EL (cell line): ENCODE measurements around the gene TNFRSF18.
"Not testable (repeated sequence)": the region's sequence is repeated elsewhere in the genome, so short reads cannot be mapped to it uniquely, and the experiment has no call there.

Source experiments
- DNase-seq: peaks from one replicate; pipeline ENCODE4 v3.0.0-alpha.2; 2016

Gene TNFRSF18

DNA sequence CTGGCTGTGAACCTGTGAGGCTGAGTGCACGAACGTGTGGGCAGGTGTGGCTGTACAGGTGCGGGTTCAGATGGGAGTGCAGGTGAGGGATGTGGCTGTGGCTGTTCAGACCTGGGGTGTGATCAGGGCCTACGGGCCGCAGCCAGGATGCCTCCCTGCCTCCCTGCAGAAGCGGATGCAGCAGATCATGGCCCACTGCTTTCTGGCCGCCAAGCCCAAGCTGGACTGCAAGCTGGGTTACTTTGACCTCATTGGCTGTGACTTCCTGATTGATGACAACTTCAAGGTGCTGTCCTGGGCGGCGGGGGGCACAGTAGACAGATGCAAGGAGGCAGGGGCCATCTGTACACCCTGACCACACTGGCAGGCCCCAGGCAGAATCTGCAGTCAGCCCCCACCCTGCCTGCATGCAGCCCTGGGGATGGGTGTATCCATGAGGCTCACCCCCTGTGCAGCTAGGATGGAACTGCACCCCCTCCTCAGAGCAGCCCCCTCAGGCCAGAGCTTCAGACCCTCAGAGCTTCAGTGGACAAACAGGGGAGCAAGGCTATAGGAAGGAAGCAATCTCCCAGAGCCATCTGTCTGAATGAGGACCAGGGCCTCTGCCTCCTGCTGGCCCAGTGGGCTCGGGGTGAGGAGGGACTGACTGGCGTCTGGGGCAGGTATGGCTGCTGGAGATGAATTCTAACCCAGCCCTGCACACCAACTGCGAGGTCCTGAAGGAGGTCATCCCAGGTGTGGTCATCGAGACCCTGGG, 9.8 kb downstream of the TNFRSF18 start:
- no peak for DNase-seq

DNA sequence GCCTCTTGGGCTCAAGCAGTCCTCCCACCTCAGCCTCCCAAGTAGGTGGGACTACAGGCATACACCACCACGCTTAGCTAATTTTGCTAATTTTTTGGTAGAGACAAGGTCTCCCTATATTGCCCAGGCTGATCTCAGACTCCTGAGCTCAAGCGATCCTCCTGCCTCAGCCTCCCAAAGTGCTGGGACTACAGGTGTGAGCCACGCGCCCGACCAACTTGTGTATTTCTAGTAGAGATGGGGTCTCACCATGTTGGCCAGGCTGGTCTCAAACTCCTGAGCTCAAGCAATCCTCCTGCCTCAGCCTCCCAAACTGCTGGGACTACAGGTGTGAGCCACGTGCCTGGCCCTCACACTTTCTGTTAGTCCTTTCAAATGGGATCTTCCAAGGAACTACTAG, 10.7 kb downstream of the TNFRSF18 start:
- DNase-seq: not testable (repeated sequence)

DNA sequence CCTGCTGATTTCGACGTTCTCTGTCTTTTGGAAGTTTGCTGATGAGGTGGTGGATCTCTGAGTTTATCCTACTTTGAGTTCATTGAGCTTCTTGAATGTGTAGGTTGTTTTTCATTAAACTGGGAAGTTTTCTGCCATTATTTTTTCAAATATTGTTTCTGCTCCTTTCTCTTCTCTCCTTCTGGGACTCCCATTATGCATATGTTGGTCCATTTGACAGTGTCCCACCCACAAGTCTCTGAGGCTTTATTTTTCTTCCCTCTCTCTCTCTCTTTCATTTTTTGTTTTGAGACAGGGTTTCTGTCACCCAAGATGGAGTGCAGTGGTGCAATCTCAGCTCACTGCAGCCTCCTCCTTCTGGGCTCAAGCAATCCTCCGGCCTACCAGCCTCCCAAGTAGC, 11.7 kb downstream of the TNFRSF18 start:
- DNase-seq: no peak

DNA sequence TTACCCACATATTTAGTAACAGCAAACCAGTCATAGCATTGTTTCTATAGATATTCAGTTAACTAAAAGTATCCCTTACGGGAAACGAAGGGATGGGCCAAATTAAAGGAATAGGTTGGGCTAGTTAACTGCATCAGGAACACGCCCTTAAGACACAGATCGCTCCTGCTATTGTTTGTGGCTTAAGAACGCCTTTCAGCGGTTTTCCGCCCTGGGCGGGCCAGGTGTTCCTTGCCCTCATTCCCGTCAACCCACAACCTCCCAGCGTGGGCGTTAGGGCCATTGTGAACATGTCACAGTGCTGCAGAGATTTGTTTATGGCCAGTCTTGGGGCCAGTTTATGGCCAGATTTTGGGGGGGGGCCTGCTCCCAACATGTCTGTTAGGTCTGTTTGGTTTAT, 14.7 kb downstream of the TNFRSF18 start:
- no peak for DNase-seq

DNA sequence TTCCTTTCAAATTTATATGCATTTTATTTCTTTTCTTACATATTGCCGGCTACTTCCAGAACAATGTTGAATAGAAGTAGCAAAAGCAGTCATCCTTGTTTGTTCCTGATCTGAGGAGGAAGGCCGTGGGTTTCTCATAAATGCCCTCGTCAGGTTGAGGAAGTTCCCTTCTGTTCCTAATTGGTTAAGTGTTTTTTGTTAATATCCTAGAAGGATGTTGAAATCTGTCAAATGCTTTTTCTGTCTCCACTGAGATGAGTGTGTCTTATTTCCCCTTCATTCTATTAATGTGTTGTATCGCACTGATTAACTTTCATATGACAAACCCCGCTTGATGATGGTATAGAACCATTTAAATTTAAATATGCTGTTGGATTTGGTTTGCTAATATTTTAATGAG, 17.3 kb downstream of the TNFRSF18 start:
- no peak for DNase-seq

DNA sequence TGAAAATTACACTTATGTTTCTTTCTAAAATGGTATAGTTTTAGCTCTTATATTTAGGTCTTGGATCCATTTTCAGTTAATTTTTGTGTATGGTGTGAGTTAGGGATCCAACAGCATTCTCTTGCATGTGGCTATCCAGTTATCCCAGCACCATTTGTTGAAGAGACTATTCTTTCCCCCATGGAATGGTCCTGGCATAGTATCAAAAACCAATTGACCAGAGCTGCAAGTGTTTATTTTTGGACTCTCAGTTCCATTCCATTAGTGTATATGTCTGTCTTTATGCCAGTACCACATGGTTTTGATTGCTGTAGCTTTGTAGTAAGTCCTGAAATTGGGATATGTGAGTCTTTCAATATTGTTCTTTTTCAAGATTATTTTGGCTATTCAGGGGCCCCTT, 18.5 kb downstream of the TNFRSF18 start:
- DNase-seq: no peak

DNA sequence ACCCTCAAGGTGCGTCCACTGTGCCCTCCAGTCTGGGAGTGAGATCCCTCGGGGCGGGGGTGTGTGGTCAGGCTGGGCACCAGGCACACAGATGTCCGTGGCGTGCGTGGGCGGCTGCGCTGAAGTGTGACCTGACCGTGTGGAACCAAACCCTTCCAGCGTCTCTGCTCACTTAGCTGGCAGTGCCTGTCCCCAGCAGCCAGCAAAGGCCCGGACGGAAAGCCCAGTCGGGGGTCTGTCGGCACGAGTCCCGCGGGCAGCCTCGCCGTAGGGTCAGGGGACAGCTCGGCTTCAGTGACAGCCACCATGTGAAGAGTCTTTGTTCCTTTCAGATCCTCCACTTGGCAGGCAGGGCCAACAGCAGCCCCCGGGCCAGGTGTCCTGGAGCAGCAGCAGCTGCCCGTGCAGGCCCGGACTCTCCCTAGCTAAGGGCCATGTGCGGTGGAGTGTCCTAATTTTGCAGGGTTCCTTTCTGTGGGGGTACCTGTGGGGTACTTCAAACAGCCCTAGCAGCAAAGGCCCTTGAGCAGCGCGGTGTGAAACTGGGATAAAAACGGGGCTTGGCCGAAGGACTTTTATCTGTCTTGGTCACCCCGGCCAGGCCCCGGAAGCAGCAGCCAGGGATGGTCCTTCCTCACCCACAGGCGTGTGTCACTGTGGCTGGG, 21.2 kb downstream of the TNFRSF18 start:
- DNase-seq: no peak

DNA sequence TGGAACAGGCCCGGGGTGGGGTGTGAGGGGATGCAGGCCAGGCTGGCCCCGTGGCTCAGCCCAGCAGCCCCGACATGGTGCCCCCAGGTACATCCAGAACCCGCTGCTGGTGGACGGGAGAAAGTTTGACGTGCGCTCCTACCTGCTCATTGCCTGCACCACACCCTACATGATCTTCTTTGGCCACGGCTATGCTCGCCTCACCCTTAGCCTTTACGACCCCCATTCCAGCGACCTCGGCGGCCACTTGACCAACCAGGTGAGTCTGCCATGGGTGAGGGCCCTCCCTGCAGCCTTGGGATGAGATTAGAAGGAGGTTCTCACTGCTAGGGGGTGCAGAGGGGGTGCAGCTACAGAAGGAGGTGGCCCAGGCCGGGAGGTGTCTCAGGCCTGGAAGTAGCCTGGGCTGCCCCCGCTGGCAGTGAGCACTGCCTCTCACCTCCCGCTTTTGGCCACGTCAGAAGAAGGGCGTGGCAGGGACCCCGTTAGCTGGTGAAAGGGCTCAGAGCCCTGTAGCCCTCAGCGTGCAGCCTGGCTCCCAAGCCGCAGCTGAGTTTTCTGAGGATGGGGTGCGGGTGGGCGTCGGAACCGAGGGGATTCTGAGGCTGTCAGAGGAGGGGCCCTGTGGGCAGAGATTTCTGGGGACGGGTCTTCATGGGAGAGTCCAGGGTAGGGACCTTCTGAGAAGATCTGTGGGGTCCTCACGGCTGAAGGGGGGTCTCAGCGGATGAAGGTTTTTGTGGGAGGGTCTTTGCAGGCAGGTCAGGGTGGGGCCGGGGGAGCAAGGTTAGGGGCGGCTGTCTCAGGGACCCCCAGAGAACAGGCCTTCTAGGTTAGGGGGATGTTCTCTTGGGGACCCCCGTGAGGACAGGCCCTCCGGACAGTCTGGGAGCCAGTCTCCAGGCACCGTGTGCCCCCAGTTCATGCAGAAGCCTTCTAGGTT, 22.3 kb downstream of the TNFRSF18 start:
- DNase-seq: no peak

DNA sequence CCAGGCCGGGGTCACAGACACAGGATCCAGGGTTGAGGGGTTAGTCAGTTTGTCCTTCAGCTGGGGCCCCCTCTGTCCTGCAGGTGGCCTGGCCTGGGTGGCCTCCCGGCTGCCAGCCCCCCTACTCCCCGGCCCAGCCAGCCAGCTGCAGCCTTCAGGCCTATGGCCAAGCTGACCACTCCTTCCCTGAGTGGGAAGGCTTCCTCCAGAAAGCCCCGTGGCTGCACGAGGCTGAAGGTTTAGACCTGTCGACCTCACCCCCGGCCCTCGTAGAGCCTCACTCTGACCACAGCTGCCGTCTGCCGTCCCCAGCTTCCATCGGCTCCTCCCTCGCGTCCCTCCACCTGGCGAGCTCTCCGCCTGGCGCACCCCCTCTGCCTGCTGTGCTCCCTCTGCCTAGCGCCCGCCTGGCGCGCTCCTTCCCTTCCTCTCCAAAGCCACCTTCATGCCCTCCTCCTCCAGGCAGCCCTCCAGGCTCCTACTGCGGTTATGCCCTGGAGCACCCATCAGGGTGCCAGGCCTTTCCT, 23.1 kb downstream of the TNFRSF18 start:
- no peak for DNase-seq

DNA sequence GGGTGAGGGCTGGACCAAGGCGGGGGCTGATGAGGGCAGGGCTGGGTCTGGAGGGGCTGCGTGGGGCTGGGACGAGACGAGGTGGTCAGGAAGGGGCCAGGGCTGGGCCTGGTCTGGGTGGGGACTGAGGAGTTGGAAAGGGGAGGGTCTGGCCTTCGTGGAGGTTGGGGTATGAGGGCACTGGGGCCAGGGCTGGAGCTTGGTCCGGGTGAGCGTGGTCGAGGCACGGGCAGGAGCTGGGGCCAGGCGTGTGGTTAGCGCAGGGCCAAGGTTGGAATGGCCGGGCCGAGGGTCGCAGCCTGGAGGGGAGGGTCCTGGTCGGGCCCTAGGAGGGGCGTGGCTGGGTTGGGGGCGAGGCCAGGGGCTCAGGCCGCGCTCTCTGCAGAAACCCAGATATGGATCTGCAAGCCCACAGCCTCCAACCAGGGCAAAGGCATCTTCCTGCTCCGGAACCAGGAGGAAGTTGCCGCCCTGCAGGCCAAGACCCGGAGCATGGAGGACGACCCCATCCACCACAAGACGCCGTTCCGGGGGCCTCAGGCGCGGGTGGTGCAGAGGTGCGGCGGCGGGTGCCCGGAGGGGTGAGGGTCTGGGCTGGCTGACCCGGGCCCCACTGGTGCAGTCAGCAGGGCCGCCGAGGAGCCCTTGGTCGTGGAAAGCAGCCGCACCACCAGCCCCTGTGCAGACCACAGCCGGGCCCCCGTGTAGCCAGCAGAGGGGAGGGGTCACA, 23.7 kb downstream of the TNFRSF18 start:
- no peak for DNase-seq

DNA sequence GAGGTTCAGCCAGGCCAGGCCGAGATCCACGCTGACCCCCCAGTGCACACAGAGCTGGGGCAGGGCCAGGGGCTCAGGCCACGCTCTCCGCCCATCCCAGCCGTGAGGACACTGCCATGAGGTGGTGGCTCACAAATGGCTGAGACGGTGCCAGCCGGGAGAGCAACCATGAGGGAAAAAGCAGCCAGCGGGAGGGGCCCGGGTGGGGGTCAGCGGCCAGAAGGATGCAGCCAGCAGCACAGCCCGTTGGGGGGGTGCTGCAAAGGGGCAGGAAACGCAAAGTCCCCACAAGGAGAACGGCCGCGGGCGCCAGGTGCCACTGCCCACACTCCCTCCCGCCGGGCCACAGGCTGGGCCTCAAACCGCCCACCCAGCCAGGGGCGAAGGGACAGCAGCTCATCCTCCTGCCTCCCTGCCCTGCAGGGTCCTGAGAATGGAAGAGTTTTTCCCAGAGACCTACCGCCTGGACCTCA, 24.4 kb downstream of the TNFRSF18 start:
- DNase-seq: no peak

DNA sequence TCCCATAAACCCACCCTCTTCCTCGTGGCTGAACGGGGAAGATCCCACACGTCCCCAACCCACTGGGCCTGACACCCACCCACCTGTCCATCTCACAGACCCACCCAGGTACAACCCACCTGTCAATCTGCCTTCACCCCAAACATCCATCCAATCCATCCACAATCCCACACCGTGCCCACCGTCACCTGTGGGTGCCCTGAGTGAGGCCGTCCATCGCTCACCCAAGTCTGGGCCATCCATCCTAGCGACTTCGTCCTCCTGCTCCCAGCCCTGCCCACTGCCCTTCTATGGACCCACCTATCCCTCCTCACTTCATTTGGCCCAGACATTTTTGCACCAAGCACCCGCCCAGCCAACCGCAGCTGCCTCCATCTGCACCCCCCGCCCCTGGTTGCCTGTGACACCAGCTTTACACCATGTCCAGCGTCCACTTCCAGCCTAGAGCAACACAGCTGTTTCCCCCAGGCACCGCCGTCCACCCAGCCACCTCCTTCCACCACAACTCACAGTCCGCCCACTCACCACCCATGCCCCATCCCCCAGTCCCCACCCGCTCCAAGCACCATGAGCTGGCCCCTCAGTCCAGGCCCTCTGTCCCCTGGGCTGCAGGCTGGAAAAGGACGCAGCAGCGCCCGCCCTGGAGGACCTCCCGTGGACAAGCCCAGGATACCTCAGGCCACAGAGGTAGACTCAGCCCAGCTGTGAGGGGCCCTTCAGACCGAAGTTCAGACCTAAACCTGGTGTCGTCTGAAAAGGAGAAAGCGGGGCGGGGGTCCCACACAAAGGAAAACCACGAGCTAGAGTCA, 25.1 kb downstream of the TNFRSF18 start:
- DNase-seq: no peak

DNA sequence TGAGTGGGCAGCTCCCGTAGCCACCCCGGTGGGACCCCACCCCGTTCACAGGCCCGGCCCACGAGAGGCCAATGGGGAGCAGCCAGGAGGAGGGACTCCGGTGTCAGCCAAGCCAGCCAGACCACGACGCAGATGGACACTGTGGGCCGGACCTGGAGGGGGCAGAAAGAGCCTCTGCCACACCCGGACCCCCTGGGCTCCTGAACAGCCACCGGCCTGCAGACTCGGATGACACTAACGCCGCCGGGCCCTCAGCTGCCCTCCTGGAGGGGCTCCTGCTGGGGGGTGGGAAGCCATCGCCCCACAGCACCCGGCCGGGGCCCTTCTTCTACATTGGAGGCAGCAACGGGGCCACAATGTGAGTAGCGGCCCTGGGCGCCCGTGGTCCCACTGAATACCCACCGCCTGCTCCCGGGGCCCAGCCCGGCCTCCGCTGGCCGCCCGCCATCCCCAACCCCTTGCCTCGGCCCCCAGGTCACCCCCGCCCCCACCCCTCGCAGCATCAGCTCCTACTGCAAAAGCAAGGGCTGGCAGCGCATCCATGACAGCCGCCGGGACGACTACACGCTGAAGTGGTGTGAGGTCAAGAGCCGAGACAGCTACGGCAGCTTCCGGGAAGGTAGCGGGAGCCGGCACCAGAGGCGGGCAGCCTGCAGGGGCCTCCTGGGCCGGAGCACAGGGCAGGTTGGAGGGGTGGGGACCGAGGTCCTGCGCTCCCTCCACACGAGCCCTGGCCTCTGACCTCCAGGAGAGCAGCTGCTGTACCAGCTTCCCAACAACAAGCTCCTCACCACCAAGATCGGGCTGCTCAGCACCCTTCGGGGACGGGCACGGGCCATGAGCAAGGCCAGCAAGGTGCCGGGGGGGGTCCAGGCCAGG, 26.2 kb downstream of the TNFRSF18 start:
- DNase-seq: no peak

DNA sequence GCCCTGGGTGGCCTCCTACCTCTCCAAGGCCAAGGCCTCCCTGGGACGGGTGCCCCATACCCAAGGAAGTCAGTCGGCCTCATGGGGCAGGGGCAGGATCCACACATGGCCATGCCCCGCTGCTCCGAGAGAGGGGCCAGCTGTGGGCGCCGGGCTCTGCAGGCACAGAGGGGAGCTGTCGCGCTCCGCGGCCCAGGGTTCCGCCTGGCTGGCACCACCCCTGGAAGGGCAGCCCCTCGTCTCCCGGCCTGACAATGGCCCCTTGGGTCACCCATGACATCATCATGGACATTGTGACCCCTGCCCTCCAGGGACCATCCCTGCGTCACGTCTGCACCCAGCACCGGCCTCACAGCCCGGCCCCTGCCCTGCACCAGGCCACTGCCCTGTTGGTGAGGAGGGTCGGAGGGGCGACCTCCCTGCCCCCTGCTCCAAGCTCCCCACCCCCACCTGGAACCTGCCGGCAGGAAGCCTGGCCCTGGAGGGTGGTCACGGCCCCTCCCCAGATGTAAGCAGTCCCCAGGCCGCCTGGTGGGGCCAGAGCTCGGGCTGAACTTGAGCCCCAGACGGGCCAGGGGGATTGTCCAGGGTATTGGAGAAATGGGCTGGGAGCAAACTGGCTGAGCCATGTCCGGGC, 26.9 kb downstream of the TNFRSF18 start:
- no peak for DNase-seq

DNA sequence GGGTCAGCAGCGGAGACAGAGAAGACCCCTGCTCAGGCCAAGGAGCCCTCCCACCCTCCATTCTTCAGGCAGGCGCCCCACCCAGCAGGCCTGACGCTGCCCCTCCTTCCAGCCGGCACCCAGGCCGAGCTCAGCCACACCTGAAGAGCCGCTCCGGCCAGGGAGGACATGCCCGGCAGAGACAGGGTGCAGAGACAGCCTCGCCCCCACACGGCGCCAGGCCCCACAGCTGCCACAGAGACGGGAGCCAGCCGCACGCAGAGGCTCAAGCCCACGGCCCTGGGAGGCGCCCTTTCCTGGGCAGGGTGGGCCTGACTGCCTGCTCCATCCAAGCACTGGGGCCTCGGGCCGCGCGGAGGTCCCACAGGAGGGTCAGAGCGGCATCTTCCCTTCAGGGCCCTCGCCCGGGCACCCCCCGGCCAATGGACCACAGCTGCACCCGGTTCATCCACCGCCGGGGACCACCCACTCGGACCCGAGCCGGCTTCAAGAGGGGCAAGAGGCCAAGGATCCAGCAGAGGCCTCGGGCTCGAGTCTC, 27.5 kb downstream of the TNFRSF18 start:
- DNase-seq: no peak

DNA sequence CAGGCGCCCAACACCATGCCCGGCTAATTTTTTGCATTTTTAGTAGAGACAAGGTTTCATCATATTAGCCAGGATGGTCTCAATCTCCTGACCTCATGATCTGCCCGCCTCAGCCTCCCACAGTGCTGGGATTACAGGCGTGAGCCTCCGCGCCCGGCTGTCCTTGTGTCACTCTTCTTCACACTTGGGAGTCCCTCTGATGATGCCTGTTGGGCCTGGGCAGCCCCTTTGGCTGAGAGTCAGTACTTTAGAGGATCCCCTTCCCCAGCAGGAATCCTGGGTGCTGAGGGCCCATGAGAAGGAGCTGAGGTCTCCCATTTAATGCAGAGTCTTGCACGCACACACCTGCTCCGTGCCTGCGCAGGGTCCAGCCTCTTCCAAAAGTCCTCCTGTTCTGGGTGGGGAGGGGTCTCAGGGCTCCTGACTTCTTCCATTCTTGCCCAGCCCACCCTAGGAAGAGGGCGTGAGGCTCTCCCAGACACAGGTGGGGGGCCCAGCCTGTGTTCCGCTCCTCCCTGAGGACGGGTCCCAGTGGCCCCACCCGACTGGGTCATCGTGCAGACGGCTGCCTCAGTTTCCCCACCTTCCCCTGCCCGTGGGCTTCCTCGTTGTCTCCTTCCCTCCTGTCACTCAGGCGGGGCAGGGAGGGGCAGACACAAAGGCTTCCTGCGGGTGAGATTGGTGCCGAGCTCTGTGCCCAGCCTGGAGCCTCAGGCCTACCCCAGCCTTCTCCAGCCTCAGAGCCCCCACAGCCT, 28.8 kb downstream of the TNFRSF18 start:
- DNase-seq: no peak

DNA sequence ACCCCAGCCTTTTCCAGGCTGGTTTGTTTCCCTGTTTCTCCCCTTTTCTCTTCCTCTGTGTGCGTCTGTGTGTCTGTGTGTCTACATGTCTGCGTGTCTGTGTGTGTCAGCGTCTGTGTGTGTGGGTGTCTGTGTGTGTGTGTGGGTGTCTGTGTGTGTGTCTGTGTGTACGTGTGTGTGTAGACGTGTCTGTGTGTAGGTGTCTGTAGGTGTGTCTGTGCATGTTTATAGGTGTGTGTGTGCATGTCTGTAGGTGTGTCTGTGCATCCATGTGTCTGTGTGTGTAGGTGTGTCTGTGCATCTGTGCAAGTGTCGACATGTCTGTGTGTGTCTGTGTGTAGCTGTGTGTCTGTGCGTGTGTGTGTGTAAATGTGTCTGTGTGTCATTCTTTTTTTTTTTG, 29.5 kb downstream of the TNFRSF18 start:
- no peak for DNase-seq

DNA sequence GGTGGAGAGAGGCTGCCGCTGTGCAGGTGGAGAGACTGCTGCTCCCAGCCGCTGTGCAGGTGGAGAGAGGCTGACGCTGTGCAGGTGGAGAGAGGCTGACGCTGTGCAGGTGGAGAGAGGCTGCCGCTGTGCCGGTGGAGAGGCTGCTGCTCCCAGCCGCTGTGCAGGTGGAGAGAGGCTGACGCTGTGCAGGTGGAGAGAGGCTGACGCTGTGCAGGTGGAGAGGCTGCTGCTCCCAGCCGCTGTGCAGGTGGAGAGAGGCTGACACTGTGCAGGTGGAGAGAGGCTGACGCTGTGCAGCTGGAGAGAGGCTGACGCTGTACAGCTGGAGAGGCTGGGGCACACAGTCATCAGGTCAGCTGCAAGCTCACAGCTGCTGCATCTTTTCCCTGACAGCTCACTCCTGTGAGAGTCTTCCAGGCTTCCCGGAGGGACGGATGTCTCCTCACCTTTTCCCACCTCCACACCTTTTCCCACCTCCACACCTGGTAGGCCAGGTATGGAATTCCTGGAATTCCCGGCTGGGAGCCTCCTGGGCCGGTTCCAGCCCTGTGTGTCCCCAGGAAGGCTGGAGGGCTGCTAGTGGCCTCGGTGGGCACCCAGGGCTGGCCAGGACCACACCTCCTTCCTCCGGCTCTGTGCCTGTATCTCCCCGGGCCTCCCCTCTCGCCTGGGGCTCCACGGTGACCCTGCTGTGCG, 30.2 kb downstream of the TNFRSF18 start:
- DNase-seq: not testable (repeated sequence)
